ENCODE measurements around the gene MPV17L2.

Gene MPV17L2

DNA sequence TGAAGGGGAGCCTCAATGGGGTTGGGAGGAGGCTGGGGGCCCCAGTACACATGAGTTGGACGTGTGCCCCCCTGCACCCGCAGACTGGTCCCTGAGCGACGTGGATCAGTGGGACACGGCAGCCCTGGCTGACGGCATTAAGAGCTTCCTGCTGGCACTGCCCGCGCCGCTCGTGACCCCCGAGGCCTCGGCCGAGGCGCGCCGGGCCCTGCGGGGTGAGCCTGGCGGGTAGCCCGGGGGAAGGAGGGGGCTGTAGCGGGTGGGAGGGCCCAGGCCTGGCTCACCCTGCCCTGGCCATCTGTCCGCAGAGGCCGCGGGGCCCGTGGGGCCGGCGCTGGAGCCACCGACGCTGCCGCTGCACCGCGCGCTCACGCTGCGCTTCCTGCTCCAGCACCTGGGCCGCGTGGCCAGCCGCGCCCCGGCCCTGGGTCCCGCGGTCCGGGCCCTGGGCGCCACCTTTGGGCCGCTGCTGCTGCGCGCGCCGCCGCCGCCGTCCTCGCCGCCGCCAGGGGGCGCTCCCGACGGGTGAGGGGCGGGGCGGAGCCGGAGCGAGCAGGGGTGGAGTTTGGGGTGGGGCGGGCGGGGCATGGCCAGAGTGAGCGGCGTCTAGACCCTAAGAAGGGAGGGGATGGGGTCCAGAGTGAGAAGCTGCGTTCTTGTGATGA, 31.9 kb upstream of the MPV17L2 start:
- peak in 13 of 14 donors; percentile 18 to 87 (median 50) for DNase-seq

- no peak for DNase-seq
Measured at GRCh38 chr19:18161636-18162002, 31.4 kb upstream of the MPV17L2 start.

GRCh38 chr19:18164072-18164471, 28.9 kb upstream of the MPV17L2 start:
- no peak for DNase-seq

DNA sequence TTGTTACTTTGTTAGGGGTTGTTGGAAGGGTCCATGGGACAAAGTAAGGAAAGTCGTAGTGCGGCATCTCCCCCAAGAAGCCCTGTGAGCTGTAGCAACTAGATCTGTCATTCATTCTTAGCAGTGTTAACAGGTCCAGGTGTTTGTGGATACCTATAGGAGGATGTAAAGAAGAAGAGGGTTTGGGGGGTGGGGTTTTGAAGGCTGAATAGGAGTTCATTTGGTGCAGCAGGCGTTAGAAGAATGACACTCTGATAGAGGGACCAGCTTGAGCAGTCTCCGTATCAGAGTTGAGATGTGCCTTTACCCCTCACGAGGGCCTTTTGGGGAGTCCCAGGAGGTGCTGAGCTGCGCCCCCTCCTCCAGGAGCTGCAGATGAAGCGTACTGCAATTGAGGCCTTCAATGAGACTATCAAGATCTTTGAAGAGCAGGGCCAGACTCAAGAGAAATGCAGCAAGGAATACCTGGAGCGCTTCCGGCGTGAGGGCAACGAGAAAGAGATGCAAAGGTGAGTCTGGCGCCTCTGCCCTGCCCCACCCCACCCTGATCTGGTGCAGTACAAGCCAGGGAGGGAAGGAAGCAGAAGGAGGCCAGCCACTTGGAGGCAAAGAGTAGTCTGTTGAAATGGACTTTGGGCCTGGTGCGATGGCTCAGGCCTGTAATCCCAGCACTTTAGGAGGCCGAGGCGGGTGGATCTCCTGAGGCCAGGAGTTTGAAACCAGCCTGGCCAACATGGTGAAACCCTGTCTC, 27.0 kb upstream of the MPV17L2 start:
- no peak for DNase-seq

GRCh38 chr19:18167011-18167410, 26.0 kb upstream of the MPV17L2 start:
- no peak for DNase-seq

- peak in 4 of 14 donors; percentile 6 to 45 (median 23) for DNase-seq
Measured at GRCh38 chr19:18167975-18168645, 24.9 kb upstream of the MPV17L2 start.

DNA sequence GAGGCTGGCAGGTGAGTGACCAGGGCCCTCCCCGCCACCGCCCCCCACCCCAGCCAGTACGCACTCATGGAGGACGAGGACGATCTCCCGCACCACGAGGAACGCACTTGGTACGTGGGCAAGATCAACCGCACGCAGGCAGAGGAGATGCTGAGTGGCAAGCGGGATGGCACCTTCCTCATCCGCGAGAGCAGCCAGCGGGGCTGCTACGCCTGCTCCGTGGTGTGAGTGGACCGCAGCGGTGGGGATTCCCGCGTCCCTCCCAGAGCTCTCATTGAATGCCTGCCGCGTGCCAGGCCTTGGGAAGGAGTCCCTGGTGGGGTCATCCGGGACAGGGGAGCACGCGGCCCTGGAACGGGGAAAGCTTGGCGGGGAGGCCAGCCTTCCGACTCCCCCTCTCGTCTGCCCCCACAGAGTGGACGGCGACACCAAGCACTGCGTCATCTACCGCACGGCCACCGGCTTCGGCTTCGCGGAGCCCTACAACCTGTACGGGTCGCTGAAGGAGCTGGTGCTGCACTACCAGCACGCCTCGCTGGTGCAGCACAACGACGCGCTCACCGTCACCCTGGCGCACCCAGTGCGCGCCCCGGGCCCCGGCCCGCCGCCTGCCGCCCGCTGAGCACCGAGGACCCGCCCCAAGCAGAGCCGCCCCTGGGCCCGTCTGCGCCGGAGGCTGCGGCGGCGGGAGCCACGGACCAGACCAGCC, 24.2 kb upstream of the MPV17L2 start:
- no peak for DNase-seq

GRCh38 chr19:18170714-18171255, 22.2 kb upstream of the MPV17L2 start:
- DNase-seq: peak in 3 of 14 donors; percentile 15 to 20 (median 15)

DNA sequence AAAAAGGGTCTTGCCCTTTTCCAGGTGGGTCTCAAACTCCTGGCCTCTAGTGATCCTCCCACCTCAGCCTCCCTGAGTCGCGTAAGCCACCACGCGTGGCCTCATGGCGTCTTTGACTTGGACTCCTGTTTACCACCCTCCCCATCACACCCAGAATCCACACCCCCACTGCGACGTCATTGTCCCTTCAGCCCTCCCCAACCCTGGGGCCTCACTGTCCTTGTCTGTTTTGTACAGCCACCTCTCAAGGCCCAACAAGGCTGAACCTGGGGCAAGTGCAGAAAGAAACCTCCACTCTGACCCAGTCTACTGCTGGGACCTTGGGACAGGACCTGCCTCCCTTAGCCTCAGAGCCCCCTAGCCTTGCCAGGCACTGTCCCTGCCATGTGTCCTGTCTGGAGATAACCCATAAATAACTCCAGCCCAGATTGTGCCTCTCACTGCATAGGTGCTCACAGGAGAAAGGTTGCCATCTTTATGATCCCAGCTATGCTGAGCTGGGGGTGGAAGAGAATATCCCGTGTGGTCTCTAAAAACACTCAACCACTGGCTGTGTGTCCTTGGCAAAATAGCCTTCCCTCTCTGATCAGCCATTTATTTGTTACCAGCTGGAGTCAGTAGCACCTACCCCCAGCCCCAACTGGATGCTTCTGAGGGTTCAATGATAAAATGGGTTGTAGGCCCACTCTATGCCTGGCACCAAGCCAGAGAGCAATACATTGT, 21.3 kb upstream of the MPV17L2 start:
- DNase-seq: no peak

- DNase-seq: no peak
Measured at GRCh38 chr19:18172331-18173053, 20.5 kb upstream of the MPV17L2 start.

GRCh38 chr19:18173054-18173571, 19.9 kb upstream of the MPV17L2 start:
- DNase-seq: peak in 6 of 14 donors; percentile 18 to 49 (median 40)

GRCh38 chr19:18173572-18174288, 19.3 kb upstream of the MPV17L2 start, which contains the start of gene IFI30:
Gene IFI30, plus strand, starts transcription at chr19:18173813. Its CDS starts 29 bp downstream, at chr19:18173842.
- DNase-seq: peak in 7 of 14 donors; percentile 17 to 60 (median 45)

DNA sequence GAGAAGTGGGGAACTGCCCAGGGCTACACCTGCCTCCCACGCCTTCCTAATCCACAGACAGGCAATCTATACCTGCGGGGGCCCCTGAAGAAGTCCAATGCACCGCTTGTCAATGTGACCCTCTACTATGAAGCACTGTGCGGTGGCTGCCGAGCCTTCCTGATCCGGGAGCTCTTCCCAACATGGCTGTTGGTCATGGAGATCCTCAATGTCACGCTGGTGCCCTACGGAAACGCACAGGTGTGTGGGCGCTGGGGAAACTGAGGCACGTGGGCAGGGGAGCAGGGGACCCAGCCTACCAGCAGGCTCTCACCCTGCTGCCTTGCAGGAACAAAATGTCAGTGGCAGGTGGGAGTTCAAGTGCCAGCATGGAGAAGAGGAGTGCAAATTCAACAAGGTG, 18.0 kb upstream of the MPV17L2 start:
- DNase-seq: no peak

DNA sequence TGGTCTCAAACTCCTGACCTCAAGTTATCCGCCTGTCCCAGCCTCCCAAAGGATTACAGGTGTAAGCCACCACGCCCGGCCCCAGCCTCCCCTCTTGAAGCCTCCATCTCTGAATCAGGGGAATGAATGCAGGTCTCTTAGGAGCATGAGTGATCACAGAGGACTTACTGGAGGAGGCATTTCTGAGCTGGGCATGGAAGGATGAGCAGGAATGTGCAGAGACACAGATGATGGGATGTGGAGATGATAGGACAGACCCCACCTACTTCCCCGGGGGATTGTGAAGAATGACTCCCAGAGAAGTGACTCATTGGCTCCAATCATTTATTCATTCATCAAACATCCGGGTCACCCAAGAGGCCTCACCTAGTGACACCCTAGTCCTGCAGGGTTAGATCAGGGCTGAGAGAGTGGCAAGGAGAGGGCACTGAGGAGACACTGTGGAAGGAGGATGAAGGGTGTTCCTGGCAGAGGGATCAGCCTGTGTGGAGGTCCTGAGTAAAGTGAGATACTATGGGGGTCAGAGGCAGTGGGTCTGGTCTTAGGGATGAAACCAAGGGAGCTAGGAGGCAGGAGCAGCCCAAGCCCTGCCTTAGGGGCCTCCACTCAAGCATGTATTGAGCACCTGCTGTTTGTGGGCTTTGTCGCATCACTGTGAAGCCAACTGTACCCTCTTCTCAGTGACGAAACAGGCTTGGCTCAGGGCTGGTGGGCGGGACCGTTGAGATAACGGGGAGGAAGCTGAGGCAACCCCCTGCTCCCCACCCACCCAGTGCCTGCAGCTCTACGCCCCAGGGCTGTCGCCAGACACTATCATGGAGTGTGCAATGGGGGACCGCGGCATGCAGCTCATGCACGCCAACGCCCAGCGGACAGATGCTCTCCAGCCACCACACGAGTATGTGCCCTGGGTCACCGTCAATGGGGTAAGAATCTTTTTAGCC, 16.4 kb upstream of the MPV17L2 start:
- no peak for DNase-seq

GRCh38 chr19:18179957-18180356, 13.1 kb upstream of the MPV17L2 start:
- DNase-seq: no peak

GRCh38 chr19:18183529-18183928, 9.5 kb upstream of the MPV17L2 start:
- no peak for DNase-seq

DNA sequence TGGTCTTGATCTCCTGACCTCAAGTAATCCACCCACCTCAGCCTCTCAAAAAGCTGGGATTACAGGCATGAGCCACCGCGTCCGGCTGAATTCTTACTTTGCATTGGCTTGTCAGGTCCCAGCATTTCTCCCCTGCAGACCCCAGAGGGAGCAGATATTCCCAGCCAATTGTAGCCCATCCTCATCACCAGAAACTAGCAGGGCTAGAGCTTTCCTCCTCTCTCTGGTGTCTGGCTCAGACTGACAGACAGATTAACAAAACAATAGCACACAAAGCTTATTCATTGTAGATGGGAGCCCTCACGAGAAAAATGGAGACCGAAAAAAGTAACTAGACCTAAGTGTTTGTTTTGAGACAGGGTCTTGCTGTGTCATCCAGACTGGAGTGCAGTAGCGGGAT, 7.5 kb upstream of the MPV17L2 start:
- DNase-seq: no peak

DNA sequence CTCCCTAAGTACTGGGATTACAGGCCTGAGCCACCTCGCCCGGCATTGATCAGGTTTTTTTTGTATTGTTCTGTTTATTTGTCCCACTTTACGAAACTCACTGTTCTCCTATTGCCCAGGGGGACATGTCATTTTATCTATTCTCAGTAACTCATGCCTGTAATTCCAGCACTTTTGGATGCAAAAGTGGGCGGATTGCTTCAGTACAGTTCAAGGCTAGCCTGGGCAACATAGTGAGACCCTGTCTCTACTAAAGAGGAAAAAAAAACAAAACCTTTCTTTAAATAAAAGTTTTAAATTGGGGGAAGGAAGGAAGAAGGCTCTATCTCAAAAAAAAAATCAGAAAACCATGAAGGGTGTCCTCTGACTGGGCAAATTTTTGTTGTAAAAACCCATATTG, 2.7 kb upstream of the MPV17L2 start:
- DNase-seq: no peak

GRCh38 chr19:18191640-18192062, 1.4 kb upstream of the MPV17L2 start:
- no peak for DNase-seq
